ENCODE measurements around the gene DSCAM.

Gene DSCAM

DNA sequence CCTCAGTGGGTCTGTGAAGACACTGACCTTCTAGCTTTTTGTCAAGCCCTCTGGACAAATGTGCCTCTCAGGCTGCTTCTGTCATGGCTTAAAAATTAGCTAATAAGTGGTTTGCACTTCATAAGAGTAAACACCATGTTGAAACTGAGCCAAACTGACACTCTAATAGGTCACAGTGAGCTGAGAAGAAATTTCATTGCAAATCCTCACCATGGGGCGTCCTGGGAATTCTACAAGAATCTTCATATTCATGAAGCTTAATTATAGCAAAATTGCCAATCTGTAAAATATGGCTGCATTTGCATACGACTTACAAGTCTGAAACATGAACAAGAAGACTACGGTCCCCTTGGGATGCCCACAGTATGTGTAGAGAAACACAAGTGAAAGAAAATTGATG is 188.6 kb downstream of the DSCAM start:
- DNase-seq = peak in 1 of 2 experiments; percentile 29

DNA sequence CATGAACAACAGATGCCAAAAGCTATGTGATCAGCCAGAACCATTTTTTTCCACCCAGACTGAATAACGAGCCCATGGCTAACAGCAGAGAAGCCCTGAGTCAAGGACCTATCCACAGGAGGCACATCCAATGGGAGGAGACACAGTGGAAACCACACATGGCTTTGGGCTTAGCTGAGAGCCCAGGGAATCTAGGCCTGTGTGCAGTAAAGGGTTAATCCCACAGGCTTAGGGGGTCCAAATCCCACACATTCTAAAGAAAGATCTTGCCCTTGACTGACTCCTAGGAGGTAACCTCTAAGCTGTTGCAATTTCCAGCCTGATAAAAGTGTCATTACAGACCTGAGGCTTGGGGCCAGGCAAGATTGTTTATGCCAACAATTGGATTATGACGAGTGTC is 194.5 kb downstream of the DSCAM start:
- DNase-seq = no peak

DNA sequence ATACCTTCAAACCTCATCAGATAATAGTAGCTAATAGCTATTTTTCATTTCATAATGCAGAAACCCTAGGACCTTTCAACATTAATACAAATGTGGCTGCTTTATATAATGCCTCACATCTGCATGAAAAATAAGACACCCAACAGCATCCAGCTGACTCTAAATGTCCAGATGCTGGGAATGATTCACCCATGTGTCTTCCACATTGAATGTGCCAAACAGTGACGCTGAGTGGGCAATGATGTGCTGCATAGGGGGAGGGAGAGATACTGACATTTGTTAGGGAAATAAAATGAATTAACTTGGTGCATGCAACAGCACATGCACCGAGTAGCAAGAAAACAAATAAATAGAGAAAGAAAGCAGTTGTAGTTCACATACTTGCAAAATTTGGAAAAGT is 199.3 kb downstream of the DSCAM start:
- no peak for DNase-seq

DNA sequence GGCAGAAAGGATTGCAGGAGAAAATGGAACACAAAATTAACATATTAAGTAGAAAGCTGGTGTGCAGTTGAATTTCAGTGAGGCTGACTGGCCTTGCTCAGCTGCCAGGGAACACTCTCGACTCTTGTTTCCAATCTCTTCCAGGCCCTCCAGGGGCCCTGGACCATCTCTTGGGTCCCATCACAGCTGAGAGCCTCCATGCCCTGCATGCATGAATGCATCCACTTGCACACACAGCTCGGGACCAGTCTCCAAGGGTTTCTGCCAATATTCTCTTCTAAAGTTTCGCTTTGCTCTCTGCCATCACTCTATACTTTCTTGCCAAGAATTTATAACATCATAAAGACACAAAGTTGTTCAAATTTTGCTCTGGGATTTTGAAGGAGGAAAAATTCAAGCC is 200.3 kb downstream of the DSCAM start:
- no peak for DNase-seq

DNA sequence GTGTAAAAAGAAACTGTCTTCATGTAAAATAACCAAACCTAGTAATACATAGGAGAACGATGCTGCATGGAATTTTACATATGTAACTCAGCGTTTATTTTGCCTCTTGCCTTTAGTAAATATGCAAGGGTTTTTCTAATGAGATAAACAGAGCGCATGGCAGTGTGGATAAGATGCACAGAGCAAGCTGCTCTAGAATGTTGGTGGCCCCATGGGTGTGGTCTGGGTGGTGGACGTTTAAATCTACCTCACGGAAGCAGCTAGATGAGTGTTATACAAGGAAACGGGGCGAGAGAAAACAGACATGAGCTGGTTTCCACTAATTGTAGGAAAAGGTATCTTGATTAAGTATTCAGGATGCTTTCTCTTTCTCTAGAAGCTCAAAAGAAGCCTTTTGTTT is 205.9 kb downstream of the DSCAM start:
- no peak for DNase-seq

DNA sequence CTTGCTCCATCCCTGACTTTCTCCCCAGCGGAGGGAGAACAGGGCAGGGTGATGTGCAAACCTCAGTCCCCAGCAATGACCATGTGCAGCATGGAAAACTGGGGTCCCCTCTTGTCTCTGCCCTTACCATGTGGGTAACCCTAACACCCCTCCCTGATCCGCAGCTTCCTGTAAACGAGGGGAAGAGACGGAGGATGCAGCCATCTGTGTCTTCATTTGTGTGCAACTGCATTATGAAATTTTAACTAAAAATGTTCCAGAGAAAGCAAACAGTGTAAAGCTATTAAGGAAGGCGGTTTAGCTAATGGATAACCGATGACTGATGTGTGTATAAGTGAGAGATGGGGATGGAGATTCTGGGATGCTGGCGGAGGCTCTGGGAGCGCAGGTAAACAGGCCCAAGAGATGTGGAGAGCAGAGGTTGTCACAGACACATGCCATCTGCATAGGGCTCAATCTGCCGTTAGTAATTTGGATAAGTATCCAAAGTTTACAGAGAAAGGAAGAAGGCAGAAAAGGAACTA is 206.6 kb downstream of the DSCAM start:
- DNase-seq = peak in 1 of 2 experiments; percentile 13

DNA sequence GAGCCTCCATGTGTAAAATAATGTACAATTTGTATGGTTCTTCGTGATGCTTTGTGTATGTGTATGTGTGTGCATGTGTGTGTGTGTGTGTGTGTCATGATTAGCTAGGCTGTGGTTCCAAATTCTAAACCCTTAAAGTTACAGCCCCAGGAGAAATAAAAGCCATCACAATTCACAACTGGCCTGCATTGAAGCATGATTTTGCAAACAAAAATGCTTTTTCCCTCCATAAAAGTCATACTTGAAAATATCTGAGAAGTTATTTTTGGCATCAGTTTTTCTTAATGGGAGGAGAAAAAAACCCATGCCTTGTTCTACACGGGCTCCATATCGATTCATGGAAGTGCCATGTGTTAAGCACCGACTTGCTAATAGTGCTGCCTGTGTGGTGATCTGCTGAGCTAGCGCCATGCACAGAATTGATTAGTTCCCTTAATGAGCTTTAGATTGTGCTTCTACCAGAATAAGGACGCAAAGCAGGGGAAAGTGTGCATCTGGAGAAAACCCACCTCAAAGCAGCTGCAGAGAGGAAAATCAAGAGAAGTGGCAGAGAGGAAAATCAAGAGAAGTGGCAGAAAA is 207.3 kb downstream of the DSCAM start:
- no peak for DNase-seq

DNA sequence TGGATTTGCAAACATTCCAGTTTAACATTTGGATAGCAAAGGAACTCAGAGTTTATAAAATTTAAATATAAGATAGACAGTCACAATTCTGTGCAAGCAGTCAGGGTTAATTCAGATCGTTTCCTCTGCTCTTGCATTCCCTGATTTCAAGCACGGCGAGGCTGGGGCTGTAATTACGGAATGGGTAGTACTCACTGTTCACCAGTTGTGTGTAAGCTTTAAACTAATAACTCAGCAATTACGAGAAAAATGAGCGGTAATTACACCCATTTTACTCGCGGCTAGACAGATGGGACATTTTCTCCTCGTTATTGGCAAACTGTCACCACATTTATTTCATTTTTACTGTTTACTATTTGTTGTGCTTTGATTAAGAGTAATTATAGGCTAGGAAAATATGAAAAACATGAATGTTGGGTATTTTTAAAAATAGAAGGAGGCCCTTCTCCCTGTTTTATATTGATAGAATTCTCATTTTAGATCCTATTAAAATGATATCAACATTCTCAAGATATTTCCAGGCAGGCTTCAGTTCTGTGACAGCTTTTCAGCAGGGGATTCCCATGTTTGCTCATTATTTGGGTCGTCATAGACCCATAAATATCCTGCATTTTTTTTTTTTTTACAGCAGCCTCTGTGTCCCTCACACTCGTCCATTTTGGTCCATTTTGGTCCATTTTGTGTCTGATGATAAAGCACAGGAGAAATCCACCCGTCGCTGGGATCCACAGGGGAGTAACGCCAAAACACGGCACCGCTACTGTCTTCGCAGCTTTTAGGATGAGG is 208.3 kb downstream of the DSCAM start:
- DNase-seq = peak; percentile 74 to 91

DNA sequence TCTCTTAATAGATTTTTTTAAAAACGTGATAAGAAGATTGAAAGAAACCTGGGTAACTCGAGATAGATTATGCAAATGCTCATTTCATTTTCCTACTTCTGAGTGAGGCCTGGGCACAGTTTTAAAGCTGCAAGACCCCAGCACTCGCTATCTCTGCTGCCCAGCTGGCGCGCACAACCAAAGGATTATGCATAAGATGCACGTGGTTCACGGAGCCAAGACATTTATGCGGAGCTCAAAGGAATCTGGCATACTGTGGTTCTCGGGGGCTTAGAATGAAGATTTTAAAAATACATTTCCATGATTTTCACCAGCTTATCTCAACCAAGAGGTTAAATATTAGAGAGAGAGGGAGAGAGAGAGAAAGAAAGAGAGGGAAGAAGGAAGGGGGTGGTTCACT is 210.9 kb downstream of the DSCAM start:
- DNase-seq = no peak

DNA sequence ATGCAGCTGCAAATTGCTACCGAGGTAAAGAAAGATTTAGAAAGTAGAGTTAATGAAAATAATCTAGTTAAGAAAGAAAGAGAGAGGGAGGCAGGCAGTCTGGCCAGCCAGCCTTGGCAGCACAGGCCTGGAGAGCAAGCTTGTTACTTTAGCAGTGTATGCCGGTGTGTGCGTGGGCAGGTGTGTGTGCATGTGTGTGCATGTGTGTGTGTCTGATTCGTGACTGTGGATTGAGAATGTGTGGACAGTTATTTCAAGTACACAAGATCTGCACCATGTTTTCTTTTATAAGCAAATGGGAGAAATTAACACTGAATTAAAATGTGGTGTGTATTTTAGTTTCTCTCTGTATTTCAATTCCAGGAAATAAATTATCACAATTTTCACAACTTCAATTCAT is 211.6 kb downstream of the DSCAM start:
- DNase-seq = no peak

DNA sequence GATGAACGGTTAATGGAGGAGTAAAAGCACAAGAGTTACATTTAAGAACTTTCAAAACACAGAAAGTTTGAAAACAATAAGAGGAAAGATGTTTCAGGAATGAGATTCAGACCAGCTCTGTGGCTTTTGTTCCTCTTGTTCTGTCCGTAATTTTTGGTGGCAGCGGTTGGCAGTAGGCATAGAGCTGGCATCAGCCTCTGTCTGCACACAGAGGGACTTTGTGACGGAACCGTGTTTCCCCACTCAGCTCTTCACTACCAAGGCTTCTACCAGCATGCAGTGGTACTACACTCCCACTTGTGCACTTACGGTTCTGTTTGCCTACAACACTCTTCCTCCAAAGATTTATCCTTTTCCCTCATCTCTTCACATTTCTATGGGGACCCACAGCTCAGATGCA is 212.8 kb downstream of the DSCAM start:
- no peak for DNase-seq

DNA sequence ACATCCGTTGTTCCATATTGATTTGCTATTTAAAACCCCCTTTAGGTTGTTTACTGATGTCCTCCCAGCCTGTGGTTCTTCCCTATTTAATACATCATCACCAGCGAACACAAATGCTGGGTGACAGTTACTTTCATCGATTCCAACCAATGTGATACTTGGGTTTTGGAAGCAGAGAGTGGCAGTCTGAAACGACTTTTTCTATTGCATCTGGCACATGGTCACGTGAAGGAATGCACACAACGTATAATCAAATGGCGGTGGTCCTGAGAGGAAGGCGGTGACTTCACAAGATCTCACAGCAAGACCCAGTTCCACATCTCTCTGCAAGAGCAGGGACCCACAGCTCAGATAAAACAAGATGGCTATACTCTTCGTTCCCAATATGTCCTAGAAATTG is 213.9 kb downstream of the DSCAM start:
- no peak for DNase-seq

DNA sequence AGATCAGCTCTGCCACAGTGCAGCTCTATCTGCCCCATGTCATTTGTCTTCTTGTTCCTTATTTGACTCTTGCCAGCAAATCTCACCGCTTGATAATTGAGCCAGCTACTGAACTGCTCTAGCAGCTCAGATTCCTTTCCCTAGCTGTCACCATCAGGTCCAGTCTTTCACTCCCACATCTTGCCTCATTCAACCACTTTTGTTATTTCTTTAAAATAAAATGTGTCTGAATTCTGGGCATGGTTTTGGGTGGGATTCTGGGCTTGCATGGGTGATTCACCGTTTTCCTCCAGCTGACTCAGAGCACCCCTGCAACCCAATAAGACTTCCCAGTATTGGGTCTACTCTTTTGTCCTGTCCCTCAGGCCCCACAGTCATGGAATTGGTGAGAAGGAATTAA is 215.7 kb downstream of the DSCAM start:
- DNase-seq = no peak

DNA sequence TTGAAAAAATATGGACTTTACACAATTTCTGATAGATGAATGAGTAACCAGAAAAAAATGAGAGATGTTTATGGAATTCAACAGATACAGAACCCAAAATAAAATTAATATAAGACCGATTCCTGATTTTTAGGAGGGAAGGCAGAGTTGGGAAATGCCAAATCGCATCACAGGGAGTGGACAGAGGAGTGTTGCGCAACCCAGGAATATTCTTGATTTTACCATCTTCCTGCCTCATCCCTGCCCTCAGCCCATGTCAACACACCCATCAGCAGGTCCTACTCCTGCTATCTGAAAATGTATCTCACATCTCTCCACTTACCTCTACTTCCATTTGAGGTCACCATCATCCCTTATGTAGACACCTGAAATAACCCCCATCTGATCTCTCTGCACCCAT is 221.0 kb downstream of the DSCAM start:
- DNase-seq = no peak

DNA sequence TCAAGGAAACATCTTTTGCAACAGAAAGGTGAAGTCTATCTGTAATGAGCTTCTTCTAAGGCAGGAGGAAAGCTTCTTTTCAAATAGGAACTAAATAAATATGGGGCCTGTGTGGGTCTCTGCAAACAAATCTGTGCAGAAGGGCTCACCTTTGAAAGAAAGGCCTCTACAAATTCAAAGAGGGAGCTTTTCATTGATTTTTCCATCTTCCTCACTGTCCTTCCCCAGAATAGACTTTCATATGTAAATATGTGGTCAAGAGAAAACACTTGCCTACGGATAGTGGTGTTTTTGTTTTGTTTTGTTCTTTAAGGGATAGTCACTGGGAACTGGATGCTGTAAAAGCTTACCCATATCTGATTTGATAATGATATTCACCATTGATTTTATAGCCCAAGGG is 223.4 kb downstream of the DSCAM start:
- no peak for DNase-seq

DNA sequence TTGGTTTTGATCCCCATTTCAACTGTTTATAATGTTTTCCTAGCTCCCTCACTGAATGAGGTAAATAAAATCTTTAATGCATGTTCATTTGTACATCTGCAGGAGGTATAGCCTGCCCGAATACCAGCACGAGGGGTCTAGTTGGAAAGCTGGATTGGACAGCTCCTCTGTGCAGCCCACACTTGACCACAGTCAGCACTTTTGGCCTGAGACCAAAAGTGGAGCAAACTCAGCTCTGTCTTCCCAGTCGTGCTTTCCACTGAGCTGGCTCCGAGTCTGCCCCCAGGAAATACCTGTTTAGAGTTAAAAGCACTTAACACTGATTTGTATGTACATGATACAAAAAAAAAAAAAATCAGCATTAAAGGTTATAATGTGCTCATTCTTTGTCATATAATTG is 224.4 kb downstream of the DSCAM start:
- peak in 1 of 2 experiments; percentile 64 for DNase-seq

DNA sequence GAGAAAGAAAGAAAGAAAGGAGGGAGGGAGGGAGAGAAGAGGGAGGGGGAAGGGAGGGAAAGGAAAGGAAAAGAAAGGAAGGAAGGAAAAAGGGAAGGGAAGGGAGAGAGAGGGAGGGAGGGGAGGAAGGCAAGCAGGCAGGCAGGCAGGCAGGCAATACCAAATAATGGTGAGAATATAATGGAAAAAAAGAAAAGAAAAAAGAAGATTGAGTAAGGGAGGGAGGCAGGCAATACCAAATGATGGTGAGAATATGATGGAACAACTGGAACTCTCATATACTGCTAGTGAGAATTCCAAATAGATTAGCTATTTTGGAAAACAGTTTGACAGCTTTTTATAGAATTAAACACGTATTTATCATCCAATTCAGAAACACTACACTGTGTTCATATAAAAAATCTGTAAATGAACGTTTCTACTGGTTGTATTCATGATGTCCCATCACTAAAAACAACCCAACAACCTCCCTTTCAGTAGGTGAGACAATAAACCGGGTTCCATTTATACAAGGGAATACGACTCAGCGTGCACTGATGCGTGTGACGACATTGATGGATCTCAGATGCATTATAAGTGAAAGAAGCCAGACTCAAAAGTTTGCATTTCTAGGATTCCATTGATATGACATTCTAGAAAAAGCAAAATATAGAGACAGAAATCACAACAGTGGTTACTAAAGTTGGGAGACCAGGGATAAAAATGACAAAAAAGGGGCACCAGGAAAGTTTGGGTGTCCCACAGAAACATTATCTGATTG is 226.4 kb downstream of the DSCAM start:
- no peak for DNase-seq

DNA sequence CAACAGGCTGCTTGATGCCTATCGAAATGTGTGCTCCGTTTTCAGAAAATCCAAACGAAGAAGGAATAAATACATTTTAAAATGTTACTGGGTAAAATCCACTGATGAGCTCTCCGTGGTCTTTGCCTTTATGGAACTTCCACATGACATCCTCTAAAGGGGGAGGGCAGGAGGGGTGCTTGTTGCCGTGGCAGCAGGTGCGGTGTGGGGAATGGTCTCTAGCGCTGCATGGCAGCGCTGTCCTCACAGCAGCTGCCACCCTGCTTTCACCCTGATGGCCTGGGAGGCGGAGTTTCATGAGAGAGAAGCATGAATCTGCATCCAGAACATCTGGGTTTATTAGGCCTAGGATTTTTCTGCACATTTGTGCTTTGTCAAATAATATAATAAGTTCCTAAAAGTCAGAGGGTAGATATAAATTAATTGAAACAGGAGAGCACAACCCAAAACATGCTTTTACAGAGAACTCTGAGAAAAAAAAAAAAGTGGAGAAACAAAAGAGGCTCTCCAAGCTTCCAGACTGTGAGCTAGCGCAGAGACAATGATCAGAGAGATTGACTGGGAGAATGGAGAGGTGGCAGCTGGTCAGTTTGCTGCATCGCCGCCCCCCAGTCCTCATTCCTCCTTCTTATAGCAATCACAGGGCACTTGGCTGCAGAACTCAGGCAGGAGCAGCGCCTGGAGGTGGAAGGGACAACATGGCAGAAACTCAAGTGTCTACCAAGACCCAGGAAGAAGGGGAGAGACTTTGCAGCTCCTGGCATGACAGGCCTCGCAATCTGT is 228.6 kb downstream of the DSCAM start:
- peak in 1 of 2 experiments; percentile 4 for DNase-seq

DNA sequence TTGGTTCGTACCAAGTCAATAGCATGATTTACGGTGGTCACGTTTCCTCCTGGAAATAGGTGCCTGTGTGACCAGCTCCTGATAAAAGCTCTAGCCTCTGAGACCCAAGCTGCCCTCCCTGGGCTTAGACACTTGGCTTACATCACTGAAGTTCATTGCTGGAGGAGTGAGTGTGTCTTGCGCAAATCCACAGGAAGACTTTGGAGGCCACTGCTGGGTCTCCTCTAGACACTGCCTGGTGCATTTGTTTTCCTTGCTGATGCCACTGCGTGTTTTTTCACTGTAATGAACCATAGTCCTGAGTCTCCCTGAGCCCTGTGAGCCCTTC is 230.6 kb downstream of the DSCAM start:
- no peak for DNase-seq

DNA sequence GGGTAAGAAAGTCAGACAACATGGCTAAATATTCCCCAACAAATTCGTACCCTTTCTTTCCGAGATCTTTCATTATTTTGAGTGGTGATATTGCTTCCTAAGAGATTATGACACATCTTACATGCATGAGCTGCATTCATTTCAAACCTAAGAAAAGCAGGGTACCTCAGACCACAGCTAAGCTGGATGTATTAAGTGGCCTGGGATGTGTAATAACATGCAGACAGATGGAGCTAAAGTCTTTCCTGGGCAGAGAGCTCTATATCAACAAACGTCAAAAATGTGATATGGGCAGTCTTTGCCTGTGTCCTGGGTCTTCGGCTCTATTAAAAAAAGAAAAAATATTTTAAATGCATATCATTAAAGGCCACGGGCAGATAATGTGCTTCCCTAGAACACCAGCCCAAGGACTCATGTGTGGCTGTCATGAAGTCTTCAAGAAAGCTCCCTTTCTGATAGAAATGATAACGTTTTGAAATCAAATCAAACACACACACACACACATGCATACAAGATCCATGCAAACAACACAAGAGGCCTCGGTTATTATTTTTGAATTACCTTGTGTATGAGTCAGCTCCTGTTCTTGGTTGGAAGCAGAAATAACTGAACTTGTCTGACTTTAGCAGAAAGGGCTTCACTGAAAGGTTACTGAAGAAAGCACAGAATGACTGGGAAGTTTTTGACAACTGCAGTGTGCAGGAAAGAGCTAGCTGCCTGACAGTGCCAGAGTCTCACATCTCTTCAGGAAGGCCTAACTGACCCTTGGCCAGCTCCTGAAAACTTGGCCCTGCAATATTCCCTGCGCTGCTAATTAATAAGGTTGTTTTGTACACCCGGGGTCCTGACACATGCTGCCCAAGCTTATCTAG is 231.2 kb downstream of the DSCAM start:
- no peak for DNase-seq

DNA sequence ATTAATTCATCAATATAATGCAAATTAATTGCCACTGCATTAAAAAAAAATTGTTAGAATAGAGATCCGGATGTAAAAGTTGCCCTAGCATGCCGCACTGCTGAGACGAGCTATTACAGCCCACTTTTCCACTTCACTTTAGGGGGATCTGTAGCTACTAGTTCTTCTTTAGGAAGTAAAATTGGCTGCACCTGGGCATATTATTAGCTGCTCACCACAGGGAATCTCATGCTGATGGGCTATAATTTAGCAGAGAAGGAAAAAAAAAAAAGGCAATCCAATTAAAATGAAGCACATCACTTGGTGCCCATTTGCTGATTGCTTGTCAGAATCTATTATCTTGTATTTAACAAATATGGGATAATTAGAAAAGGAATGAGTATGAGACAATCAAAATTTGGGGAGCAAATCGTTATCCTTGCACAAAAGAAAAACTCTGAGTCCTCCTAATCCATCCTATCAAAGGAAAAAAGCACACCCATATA is 233.4 kb downstream of the DSCAM start:
- peak in 1 of 2 experiments; percentile 48 for DNase-seq

DNA sequence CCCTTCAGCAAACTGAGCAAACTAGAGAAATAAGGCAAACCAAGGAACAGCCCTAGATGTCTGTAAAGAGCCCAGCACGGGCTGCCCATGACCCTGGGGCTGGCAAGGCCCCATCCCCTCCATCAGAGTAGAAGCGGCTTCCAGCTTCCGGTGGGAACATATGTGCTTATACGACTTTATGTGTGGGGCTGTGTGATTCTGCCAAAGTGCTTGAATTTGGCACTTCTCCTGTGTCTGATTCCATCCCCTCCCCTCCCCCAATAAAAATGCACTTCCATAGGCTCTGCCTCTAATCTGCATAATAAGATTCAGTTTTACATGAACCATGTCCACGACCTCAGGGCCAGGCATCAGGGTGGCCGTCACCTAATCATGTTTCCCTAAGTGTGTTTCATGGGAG is 236.6 kb downstream of the DSCAM start:
- no peak for DNase-seq
